GM12865 (cell line): ENCODE results near the gene BTG4.

Source experiments
- DNase-seq: peaks from one replicate; pipeline ENCODE4 v3.0.0; 2010; ENCODE audit warnings: low read depth
- H3K4me3 ChIP-seq: 2 replicates; pipeline ENCODE4 v1.5.1; 2011; ENCODE audit warnings: mild to moderate bottlenecking, low read depth, low read length, control low read depth
- TF ChIP-seq, protein P1 (sequence below): IDR thresholded peaks from 2 replicates; pipeline ENCODE4 v1.5.1; 2011; ENCODE audit warnings: low read length, control low read depth, low read depth, inconsistent platforms; ENCODE audit not compliant: insufficient read depth; ENCODE audit errors: missing control alignments

Gene BTG4

GRCh38 chr11:111456859-111457730, 55.1 kb downstream of the BTG4 start:
- H3K4me3 ChIP-seq, result no peak overlapping the region
- TF ChIP-seq, protein P1, sequence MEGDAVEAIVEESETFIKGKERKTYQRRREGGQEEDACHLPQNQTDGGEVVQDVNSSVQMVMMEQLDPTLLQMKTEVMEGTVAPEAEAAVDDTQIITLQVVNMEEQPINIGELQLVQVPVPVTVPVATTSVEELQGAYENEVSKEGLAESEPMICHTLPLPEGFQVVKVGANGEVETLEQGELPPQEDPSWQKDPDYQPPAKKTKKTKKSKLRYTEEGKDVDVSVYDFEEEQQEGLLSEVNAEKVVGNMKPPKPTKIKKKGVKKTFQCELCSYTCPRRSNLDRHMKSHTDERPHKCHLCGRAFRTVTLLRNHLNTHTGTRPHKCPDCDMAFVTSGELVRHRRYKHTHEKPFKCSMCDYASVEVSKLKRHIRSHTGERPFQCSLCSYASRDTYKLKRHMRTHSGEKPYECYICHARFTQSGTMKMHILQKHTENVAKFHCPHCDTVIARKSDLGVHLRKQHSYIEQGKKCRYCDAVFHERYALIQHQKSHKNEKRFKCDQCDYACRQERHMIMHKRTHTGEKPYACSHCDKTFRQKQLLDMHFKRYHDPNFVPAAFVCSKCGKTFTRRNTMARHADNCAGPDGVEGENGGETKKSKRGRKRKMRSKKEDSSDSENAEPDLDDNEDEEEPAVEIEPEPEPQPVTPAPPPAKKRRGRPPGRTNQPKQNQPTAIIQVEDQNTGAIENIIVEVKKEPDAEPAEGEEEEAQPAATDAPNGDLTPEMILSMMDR, result no peak
- no peak for DNase-seq

- no peak overlapping the region for H3K4me3 ChIP-seq
- no peak for DNase-seq
- TF ChIP-seq, protein P1, result no peak
Observed at GRCh38 chr11:111456086-111456858, 55.9 kb downstream of the BTG4 start.

DNA sequence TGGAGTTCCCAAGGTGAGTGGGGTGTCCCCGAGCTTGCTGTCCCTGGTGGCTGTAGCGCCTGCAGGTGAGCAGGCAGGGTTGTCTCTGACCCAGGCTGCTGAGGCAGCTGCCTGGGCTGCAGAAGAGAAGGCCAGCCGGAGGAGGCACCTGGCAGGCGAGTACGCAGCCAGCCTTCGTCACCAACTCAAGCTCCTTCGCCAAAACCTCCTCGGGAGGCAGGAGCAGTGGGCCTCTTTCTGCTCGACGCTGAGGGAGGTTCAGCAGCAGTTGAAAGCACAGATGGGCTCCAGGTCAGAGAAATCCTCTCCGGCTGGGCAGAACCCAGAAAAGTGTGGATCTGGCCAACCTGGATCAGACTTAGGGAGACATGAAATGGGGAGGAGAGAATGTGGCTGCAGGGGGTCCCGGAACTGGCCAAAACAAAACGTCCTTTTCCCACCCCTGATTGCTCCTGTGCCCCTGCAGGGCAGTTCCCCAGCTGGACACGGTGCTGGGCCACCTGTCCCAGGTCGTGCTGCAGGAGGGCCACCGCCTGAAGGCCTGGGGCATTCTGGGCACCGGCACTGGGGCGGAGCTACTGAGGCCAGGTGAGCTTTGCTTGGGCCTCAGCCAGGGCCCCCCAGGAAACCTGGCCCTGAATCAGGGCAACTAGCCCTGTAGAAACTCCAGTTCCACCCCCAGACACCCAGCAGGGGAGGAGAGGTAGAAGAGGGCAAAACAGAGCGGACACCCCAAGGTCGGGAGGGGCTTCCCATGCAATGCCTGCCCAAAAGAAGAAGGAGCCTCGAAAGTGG, 56.7 kb downstream of the BTG4 start:
- H3K4me3 ChIP-seq, result no peak overlapping the region
- DNase-seq, result no peak
- TF ChIP-seq, protein P1, result no peak

- DNase-seq, result peak; percentile 57
- no peak overlapping the region for H3K4me3 ChIP-seq
- TF ChIP-seq, protein P1, result peak; percentile 52
Observed at GRCh38 chr11:111454561-111455192, 57.5 kb downstream of the BTG4 start.

DNA sequence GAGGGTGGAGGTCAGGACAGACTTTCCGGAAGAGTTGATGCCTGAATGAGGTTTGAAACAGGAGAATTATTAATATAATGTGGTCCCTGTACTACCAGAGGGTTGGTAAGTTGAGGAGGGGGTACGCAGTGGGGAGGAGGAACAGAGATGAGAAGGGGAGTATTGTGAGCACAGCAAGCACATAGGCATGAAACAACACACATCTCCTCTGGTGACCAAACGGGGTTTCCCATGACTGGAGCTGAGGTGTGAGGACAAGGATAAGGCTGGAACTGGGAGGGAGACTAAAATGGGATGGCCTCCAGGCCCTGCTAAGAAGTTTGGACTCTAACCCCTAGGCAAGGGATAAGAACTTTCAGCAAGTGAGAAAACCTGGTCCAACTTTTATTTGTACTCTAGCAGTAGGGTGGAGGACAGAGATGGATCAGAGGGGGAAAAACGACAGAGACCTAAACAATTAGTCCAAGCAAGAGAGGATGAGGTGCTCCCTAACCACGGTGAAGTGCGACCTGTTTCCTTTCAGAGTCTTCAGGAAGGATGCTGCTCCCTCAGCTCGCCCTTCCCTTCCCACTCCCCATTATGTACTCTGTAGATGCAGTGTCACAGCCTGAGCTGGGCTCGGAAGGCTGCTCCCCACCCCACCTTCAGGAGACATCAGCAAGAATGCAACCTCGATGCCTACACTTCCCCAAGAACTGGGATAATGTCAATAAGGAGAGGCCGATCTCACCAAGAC, 59.2 kb downstream of the BTG4 start:
- no peak overlapping the region for H3K4me3 ChIP-seq
- TF ChIP-seq, protein P1, result no peak
- no peak for DNase-seq

DNA sequence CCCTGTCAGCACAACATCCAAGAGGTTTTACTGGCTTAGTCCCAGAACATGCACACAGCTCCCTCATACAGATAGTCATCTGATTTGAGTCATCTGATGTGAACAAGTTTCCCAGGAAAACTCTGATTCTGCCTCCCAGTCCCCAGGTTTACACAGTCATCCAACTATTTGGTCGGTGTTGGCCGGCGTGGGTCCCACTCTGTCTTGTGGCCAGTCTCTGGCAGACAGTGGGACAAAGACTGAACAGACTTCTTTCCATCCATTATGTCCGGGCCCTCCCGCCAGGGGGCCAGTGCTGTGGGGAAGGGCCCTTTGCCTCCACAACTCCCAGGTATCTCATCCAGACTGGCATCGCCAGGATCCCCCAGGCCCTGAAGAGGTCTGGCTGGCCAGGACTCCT, 60.0 kb downstream of the BTG4 start:
- H3K4me3 ChIP-seq, result no peak overlapping the region
- TF ChIP-seq, protein P1, result no peak
- DNase-seq, result no peak
